Tibial nerve (tissue), 4 donors: ENCODE measurements around the gene SKIL.

Experiments
- CTCF ChIP-seq, 5 experiments: fragments of 200-600 bp in 3 of 5; fragments of 450-650 bp in 2 of 5; sonication (generic) in 3 of 5; IDR thresholded peaks; one replicate each; pipeline ENCODE4 v1.5.1; 2016 to 2019; ENCODE audit warnings: antibody characterized with exemption in 5 of 5, mild to moderate bottlenecking in 3 of 5, moderate library complexity in 2 of 5
- EP300 ChIP-seq, 2 donors: sonication (generic); formaldehyde crosslinking; IDR thresholded peaks; one replicate each; pipeline ENCODE4 v1.6.1; 2017; ENCODE audit warnings: antibody characterized with exemption in 2 of 2, mild to moderate bottlenecking in 1 of 2

GRCh38 chr3:170419557-170420087, 62.1 kb downstream of the SKIL start:
- TF ChIP-seq CTCF (IDR thresholded peaks at IDR 0.05) (no peak), EP300 (IDR thresholded peaks at IDR 0.05) (peak in 1 of 2 donors; percentile 59)
